HG03039 (cell line): ENCODE measurements around the gene SNX32.

Experiments used
- ATAC-seq: cut with Tn5 transposase; IDR thresholded peaks from one replicate; pipeline ENCODE4 v1.9.1; 2021; ENCODE audit warnings: mild to moderate bottlenecking, moderate library complexity; ENCODE audit not compliant: unreplicated experiment

The SNX32 gene

GRCh38 chr11:65865550-65866172 is 31.9 kb downstream of the SNX32 start:
- ATAC-seq = no peak

GRCh38 chr11:65866509-65867283 is 32.9 kb downstream of the SNX32 start:
- ATAC-seq = no peak

- no peak for ATAC-seq
Observed at GRCh38 chr11:65867284-65868071, 33.7 kb downstream of the SNX32 start.

- ATAC-seq = no peak
Observed at GRCh38 chr11:65868076-65868667, 34.4 kb downstream of the SNX32 start.

- ATAC-seq = no peak
Observed at GRCh38 chr11:65868907-65869306, 35.1 kb downstream of the SNX32 start.

GRCh38 chr11:65869643-65870306 is 36.0 kb downstream of the SNX32 start:
- ATAC-seq = no peak

GRCh38 chr11:65870307-65870658 is 36.5 kb downstream of the SNX32 start:
- ATAC-seq = no peak

- no peak for ATAC-seq
Observed at GRCh38 chr11:65870706-65871681, 37.2 kb downstream of the SNX32 start.

GRCh38 chr11:65871811-65872548 is 38.2 kb downstream of the SNX32 start:
- ATAC-seq = no peak

- ATAC-seq = no peak
Observed at GRCh38 chr11:65872586-65873317, 39.0 kb downstream of the SNX32 start, which contains the start of gene EFEMP2. Gene EFEMP2, minus strand, starts transcription at chr11:65872800. Its CDS starts 446 bp downstream, at chr11:65872354.

- ATAC-seq = peak; percentile 77
Observed at GRCh38 chr11:65873318-65874156, 39.8 kb downstream of the SNX32 start.

GRCh38 chr11:65879617-65880016 is 45.9 kb downstream of the SNX32 start, which contains the start of gene CTSW:
Gene CTSW, plus strand, starts transcription at chr11:65879837. Its CDS starts 18 bp downstream, at chr11:65879855.
- ATAC-seq = no peak

- no peak for ATAC-seq
Observed at GRCh38 chr11:65880027-65880426, 46.3 kb downstream of the SNX32 start.

- ATAC-seq = no peak
Observed at GRCh38 chr11:65880844-65881421, 47.2 kb downstream of the SNX32 start.

GRCh38 chr11:65882120-65883057 is 48.6 kb downstream of the SNX32 start:
- ATAC-seq = no peak
